Endometrial microvascular endothelial cells (primary cell): Measurements from ENCODE around the gene MAP1LC3B. TPM values are rescaled to one million over a fixed set of nuclear protein-coding genes. Genes with fewer than 3 reads are reported as not detected.
"Not testable (repeated sequence)": the region's sequence is repeated elsewhere in the genome, so short reads cannot be mapped to it uniquely, and the experiment has no call there.

Experiments used
- in situ Hi-C: cut with HindIII; loops from 2 replicates; pipeline ENCODE4 v1.10.0; 2017; ENCODE audit warnings: low sequenced_read_pairs, low pct_unique_long_range_greater_than_20kb; ENCODE audit errors: inconsistent ontology term
- total RNA-seq: library from RNA; depleted of rRNA; stranded (reverse); fragments of >200 nt; gene quantifications from one replicate; pipeline ENCODE4 v1.2.3, GENCODE V29; 2015; ENCODE audit errors: inconsistent ontology term

The MAP1LC3B gene
- total RNA-seq, 1 donor from 2014 or later: 54.4 TPM

DNA sequence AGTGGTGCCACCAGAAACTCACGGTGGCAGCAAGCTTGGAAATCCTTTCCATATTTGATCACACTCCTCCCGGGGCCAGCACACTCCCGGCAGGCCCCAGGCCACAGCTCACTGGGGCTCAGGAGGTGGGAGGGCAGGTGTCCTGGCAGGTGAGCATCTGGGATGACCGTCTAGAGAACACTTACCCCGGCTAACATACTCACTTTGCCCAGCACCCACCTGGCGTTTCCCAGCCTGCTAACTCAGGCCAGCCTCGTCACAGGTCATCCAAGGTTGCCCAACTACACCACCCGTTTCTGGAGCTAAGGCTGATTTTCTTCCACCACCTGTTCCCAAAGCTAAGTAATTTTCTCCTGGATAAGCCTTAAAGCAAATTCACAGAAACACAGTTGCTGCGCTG lies 33.4 kb upstream of the MAP1LC3B start:
- in situ Hi-C loops: no loop called here

DNA sequence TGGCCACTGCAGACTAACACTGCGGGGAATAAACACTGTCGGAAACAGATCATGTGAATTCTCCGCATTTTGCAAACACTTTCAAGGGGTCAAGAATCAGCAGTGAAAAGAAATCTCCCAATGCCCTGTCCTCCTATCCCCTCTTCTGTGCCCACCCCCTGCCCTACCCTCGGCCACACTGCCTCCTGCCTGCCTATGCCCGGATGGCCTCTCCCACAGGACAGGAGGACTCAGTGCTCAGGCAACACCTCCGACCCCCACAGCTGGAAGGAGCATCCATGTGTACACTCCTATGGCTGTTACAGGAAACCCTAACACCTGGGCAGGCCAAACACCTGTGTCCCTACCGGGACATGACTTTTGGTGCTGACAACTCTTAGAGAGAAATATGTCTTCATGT lies 33.0 kb upstream of the MAP1LC3B start:
- in situ Hi-C loops: no loop called here

GRCh38 chr16:87360862-87361610 lies 31.1 kb upstream of the MAP1LC3B start:
- in situ Hi-C loops: no loop called here

DNA sequence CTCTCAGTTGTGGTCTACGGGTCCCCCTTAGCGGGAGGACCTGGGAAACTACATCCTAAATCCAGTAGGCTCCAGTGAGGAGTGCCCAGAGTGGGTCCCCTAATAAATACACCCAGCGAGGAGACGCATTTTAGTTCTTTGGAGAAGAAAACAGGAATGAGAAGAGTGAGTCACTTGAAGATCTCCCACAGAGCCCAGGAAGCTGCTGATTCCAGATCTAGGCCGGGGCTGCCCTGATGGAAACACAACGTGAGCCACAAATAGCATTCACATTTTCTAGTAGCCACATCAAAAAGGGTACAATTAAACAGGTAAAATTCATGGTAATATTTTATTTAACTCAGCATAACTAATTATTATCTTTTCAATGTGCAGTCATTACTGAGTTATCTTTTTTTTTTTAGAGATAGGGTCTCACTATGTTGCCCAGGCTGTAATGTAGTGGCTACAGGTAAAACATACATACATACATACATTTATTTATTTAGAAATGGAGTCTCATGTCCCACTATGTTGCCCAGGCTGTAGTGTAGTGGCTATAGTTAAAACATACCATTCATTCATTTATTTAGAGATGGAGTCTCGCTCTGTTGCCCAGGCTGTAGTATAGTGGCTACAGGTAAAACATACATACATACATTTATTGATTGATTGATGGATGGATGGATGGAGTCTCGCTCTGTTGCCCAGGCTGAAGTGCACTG lies 30.1 kb upstream of the MAP1LC3B start:
- in situ Hi-C loops: no loop called here

DNA sequence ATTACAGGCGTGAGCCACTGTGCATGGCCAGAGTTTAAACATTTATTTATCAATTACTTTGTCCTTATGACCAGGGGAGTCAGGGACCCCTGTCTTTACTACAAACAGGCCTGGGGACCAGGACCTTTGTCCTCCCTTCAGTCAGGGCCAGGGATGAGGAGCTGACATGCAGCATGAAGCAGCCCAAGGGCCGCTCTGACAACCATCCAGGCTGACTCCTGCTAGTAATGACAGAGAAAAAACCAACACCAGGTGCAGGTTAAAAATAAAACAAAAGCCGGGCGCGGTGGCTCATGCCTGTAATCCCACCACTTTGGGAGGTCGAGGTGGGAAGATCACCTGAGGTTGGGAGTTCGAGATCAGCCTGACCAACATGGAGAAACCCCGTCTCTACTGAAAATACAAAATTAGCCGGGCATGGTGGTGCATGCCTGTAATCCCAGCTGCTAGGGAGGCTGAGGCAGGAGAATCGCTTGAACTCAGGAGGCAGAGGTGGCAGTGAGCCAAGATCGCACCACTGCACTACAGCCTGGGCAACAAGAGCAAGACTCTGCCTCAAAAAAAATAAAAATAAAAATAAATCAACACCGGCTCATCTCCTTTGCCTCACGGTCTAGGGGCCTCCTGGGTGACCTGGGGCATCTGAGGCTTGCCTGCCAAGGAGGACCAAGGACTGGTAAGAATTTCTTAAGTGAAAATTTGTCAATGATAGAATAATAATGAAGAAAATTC lies 29.1 kb upstream of the MAP1LC3B start:
- in situ Hi-C loops: not testable (repeated sequence)

DNA sequence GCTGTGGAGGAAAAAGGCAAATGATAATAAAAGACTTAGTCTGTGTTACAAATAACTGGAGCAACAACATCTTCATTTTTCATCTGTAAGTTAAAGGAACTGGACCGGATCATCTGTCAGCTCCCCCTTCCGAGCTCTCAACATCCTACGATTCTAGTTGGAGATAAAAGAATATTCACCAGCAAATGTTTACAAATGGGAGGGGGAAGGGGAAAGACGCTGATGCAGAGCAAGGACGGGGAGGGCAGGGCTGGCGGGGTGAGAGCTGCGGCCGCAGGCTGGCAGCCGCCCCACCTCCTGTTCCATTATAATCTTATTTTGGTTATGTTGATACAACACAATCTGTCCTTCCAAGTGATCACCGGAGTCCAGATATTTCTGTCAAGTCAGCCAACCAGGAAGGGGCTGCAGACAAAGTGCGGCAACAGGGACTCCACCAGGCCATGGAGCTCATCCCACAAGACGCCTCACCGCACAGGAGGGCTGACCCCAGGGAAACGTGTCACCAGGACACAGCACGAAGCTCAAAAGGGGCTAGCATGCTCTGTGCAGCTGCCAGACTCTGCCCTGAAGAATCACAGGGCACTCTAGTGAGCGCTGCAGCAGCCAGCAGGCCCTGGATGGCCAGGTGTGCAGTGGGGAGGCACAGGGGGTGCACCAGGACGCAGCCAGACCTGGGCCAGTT lies 28.2 kb upstream of the MAP1LC3B start:
- in situ Hi-C loops: no loop called here

DNA sequence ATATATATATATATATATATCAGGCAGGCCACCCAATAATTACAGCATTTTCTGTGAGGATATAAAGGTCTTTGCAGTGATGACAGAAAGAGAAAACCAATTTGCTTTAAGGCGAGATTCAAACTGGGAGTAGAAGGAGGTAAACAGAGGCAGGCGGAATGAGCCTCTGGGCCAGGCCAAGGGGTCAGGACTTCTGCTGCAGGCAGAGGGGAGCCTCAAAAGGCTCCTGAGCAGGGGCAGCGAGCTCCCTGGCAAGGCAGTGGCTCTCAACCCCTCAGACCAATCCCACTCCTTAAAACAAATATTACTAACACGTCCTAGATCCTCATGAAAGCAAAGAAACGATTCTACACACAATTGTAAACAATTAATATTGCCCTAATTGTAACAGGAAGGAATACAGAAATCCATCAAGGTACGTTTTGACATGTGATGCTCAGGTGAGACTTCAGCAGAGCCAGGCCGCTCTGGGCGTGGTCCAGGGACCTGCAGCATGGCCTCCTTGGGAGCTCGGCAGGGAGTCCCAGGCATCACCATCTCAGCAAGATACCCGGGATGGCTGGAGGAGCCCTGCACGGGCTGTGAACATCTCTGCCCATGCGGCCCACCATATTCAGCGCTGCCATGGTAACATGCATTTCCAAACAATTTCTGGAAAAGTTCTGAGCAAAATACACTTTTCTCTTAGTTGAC lies 27.0 kb upstream of the MAP1LC3B start:
- in situ Hi-C loops: no loop called here

DNA sequence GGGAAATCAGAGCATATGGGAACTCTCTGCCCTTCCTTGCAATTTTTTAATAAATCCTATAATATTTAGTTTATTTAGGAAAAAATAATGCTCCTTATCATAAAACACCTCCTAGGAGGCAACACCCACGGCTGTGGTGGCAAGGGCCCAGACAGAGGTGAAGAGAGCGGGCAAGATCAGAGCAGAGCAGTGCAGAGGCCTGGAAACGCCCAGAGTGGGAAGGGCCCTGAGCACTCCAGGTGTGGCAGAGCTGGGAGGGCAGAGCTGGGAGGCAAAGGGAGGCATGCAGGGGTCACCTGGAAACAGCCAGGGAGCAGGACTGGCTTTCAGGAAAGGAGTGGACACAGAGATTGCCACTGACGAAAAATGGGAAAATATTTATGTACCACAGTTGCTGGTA lies 25.8 kb upstream of the MAP1LC3B start:
- in situ Hi-C loops: no loop called here

DNA sequence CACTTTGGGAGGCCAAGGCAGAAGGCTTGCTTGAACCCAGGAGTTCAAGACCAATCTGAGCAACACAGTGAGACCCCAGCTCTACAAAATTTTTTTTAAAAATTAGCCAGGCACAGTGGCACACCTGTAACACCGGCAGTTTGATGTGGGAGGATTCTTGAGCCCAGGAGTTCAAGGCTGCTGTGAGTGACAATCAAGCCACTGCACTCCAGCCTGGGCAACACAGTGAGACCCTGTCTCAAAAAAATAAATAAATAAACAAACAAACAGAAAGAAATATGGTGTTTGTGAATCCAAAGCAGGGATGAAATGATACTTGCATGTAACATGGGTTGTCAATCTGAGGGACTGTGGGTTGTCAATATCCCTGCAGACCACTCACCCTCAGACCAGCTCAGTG lies 25.2 kb upstream of the MAP1LC3B start:
- in situ Hi-C loops: no loop called here

DNA sequence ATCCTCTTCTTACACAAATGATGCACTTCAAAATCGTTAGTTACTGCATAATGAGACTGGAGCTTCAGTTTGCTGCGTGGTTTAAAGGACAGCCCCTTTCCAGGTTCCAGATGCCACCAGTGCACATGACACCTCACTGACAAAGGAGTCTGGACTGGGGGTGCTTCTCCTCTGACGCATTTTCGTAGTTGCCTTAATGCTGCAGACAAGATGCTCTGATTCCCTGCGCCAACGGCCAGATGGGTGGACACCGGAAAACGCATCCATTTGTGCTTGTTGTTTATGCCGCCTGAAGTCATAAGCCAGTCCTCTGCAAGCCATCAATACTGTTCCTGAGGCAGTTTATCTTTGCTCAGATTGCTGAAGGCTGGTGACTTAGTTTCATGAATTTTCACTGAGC lies 24.6 kb upstream of the MAP1LC3B start:
- in situ Hi-C loops: no loop called here

DNA sequence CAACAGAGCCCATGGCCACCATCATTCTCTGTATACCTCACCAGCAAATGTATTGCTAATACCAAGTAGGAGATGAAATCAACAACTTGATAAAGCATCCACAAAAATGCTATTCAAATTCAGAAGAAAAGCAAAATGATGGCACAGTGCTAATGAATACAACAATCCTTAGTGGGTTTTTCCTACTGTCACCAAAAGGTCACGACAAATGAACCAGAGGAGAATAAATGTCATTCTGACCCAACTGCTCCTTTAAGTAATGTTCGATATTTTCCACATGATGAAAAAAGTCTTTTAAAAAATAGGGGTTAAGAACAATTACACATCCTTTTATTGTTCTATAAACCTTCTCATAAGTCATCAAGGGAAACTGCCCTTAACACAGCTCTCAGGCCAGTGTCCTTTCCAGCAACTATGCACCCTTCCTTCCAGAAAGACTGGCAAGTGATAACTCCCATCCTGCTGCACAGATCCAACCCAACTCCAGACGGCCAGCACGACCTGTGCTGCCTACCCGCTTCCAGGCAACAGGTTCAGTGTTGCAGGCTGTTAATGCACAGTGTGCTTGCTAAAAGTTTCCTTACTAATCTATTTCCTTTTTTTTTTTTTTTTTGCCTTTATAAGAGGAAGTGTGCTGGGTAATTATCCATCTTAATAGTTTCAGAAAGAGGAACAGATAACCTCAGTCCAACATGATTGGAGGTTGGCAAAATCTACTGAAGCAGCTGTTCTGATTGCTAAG lies 23.9 kb upstream of the MAP1LC3B start:
- in situ Hi-C loops: no loop called here

DNA sequence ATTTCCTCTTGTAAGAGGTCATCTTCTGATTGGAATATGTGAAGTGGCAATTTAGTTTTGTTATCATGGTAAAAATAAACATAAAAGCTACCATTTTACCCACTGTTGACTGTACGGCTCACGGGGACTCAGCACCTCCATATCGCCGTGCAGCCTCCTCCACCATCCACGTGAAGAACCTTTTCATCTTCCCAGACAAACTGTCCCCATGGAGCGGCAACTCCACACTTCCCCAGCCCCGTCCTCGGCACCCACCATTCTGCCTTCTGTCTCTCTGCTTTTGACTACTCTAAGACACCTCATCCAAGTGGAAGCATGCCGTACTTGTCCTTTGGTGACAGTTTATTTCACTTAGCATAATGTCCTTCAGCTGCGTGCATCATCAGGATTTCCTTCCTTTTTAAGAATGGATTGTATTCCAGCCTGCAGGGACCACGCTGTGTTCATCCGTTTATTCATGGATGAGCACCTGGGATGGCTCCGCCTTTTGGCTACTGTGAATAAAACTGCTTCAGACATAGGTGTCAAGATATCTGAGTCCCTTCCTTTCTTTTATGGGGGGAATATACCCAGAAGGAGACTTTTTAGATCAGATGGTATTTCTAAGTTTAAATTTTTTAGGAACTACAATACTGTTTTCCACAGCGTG lies 22.9 kb upstream of the MAP1LC3B start:
- in situ Hi-C loops: no loop called here

GRCh38 chr16:87369796-87370719 lies 22.1 kb upstream of the MAP1LC3B start:
- in situ Hi-C loops: no loop called here

GRCh38 chr16:87371261-87371866 lies 20.8 kb upstream of the MAP1LC3B start:
- in situ Hi-C loops: no loop called here

GRCh38 chr16:87372305-87372704 lies 19.8 kb upstream of the MAP1LC3B start:
- in situ Hi-C loops: no loop called here

- in situ Hi-C loops: no loop called here
Observed at GRCh38 chr16:87374313-87374712, 17.8 kb upstream of the MAP1LC3B start.
